Thymus (tissue), 11 donors: ENCODE measurements around the gene TBC1D1. TPM values are rescaled to one million over a fixed set of nuclear protein-coding genes. Genes with fewer than 3 reads are reported as not detected.

Source experiments
- DNase-seq, 9 donors: peaks; one replicate each; pipeline ENCODE4 v3.0.0-alpha.2; 2013; ENCODE audit warnings: low spot score in 9 of 9, low read depth in 6 of 9, missing footprints in 1 of 9
- H3K27ac ChIP-seq, 2 donors: one replicate each; pipeline ENCODE4 v1.5.1; 2013; ENCODE audit warnings: control low read depth in 1 of 2, low read depth in 1 of 2, low read length in 1 of 2, mild to moderate bottlenecking in 1 of 2, moderate library complexity in 1 of 2
- H3K27me3 ChIP-seq, 2 donors: one replicate each; pipeline ENCODE4 v1.5.1; 2013; ENCODE audit warnings: low read length in 1 of 2; ENCODE audit not compliant: control insufficient read depth in 2 of 2, insufficient read depth in 1 of 2
- H3K36me3 ChIP-seq, 2 donors: one replicate each; pipeline ENCODE4 v1.5.1; 2013; ENCODE audit warnings: low read length in 1 of 2, mild to moderate bottlenecking in 1 of 2, moderate library complexity in 1 of 2; ENCODE audit not compliant: control insufficient read depth in 2 of 2, insufficient read depth in 2 of 2
- H3K4me1 ChIP-seq, 2 donors: one replicate each; pipeline ENCODE4 v1.5.1; 2013; ENCODE audit warnings: low read length in 2 of 2; ENCODE audit not compliant: control insufficient read depth in 2 of 2, insufficient read depth in 2 of 2
- H3K4me3 ChIP-seq, 2 donors: one replicate each; pipeline ENCODE4 v1.5.1; 2013; ENCODE audit warnings: low read length in 2 of 2, control low read depth in 1 of 2, mild to moderate bottlenecking in 1 of 2
- H3K9me3 ChIP-seq, 2 donors: one replicate each; pipeline ENCODE4 v1.5.1; 2013; ENCODE audit warnings: low read length in 1 of 2, mild to moderate bottlenecking in 1 of 2; ENCODE audit not compliant: control insufficient read depth in 2 of 2, insufficient read depth in 1 of 2
- WGBS: extraction: QIAGEN DNeasy Blood & Tissue Kit; methylation state at CpG from one replicate; pipeline ENCODE4 v1.1.7; 2013; 5-methylcytosine and 5-hydroxymethylcytosine counted together
- polyA plus RNA-seq: library from polyadenylated mRNA; stranded (reverse); fragments of 200-250 nt; gene quantifications from one replicate; pipeline ENCODE4 v1.2.3, GENCODE V29; 2013
- total RNA-seq: library from RNA; stranded (reverse); fragments of 120-200 nt; gene quantifications from one replicate; pipeline ENCODE4 v1.2.4, GENCODE V29; 2013
- donor health status: healthy.

Gene TBC1D1
- total and polyA plus RNA-seq, 2 donors: 49.9 to 65.7 TPM

GRCh38 chr4:38182334-38182998 is 291.6 kb downstream of the TBC1D1 start:
- no peak overlapping the region for H3K4me3 ChIP-seq
- WGBS: 98% methylated on average over 40 of the region's 40 CpGs
- no peak overlapping the region for H3K27ac ChIP-seq
- H3K36me3 ChIP-seq: no peaks in the 10 kb centered on the region
- no peaks in the 10 kb centered on the region for H3K27me3 ChIP-seq
- H3K4me1 ChIP-seq: peaks cover 13 to 35% of the 10 kb centered on the region in 2 donors
- DNase-seq: no peak
- H3K9me3 ChIP-seq: peaks cover 0 to 7% of the 10 kb centered on the region in 2 donors

- no peak overlapping the region for H3K27ac ChIP-seq
- H3K36me3 ChIP-seq: no peaks in the 10 kb centered on the region
- H3K4me1 ChIP-seq: peaks cover 0 to 16% of the 10 kb centered on the region in 2 donors
- DNase-seq: no peak
- WGBS: 97% methylated on average over 8 of the region's 8 CpGs
- H3K4me3 ChIP-seq: no peak overlapping the region
- H3K9me3 ChIP-seq: peaks cover 0 to 7% of the 10 kb centered on the region in 2 donors
- H3K27me3 ChIP-seq: no peaks in the 10 kb centered on the region
Observed at GRCh38 chr4:38184404-38184803, 293.5 kb downstream of the TBC1D1 start.

- H3K9me3 ChIP-seq: peaks cover 0 to 7% of the 10 kb centered on the region in 2 donors
- peaks cover 0 to 5% of the 10 kb centered on the region in 2 donors for H3K4me1 ChIP-seq
- no peak overlapping the region for H3K27ac ChIP-seq
- no peak for DNase-seq
- H3K27me3 ChIP-seq: no peaks in the 10 kb centered on the region
- no peak overlapping the region for H3K4me3 ChIP-seq
- WGBS: 79% methylated on average over 5 of the region's 5 CpGs
- H3K36me3 ChIP-seq: no peaks in the 10 kb centered on the region
Observed at GRCh38 chr4:38185406-38186144, 294.7 kb downstream of the TBC1D1 start.

- no peak overlapping the region for H3K4me3 ChIP-seq
- H3K36me3 ChIP-seq: no peaks in the 10 kb centered on the region
- peaks cover 2 to 6% of the 10 kb centered on the region in 2 donors for H3K4me1 ChIP-seq
- peaks cover 0 to 2% of the 10 kb centered on the region in 2 donors for H3K9me3 ChIP-seq
- no peak for DNase-seq
- 87% methylated on average over 9 of the region's 9 CpGs for WGBS
- no peaks in the 10 kb centered on the region for H3K27me3 ChIP-seq
- H3K27ac ChIP-seq: no peak overlapping the region
Observed at GRCh38 chr4:38188136-38188535, 297.3 kb downstream of the TBC1D1 start.

GRCh38 chr4:38188631-38189101 is 297.8 kb downstream of the TBC1D1 start:
- Histone ChIP-seq H3K9me3 (no peaks in the 10 kb centered on the region), H3K4me3 (no peak overlapping the region), H3K27ac (no peak overlapping the region), H3K27me3 (no peaks in the 10 kb centered on the region), H3K36me3 (no peaks in the 10 kb centered on the region), H3K4me1 (peaks cover 3% of the 10 kb centered on the region in 2 donors)
- 85% methylated on average over 12 of the region's 12 CpGs for WGBS
- DNase-seq: no peak

Other genes with a start within 250 kb of the TBC1D1 start
- gene RELL1, start 204.7 kb upstream of the TBC1D1 start, total RNA-seq: 17.2 TPM
- gene RELL1, start 204.7 kb upstream of the TBC1D1 start, polyA plus RNA-seq: 1.6 TPM
- gene PGM2, start 64.4 kb upstream of the TBC1D1 start, total RNA-seq: 46.2 TPM
- gene PGM2, start 64.4 kb upstream of the TBC1D1 start, polyA plus RNA-seq: 20.5 TPM
- gene PTTG2, start 69.3 kb downstream of the TBC1D1 start, total RNA-seq: 0.09 TPM
- 0.71 TPM for gene PTTG2, start 69.3 kb downstream of the TBC1D1 start, polyA plus RNA-seq